MM.1S (cell line): ENCODE data around the gene GABBR1.

Experiments used
- DNase-seq: peaks from one replicate; pipeline ENCODE4 v3.0.0-alpha.2; 2015
- H2AFZ ChIP-seq: fragments of 300-600 bp; sonication (generic); 2 replicates; pipeline ENCODE4 v1.6.0; 2016; ENCODE audit warnings: antibody characterized with exemption, low read length
- H3F3A ChIP-seq: fragments of 300-600 bp; sonication (generic); 2 replicates; pipeline ENCODE4 v1.6.1; 2016; ENCODE audit warnings: mild to moderate bottlenecking, antibody characterized with exemption, low read length, moderate library complexity, mixed read lengths; ENCODE audit not compliant: insufficient read depth
- H3K27ac ChIP-seq: fragments of 300-600 bp; sonication (generic); 2 replicates; pipeline ENCODE4 v1.5.1; 2016; ENCODE audit warnings: mild to moderate bottlenecking, low read length
- H3K27me3 ChIP-seq: fragments of 300-600 bp; sonication (generic); replicated peaks from 2 replicates; pipeline ENCODE4 v1.6.0; 2016; ENCODE audit warnings: low read length; ENCODE audit not compliant: insufficient read depth
- H3K36me3 ChIP-seq: fragments of 300-600 bp; sonication (generic); replicated peaks from 2 replicates; pipeline ENCODE4 v1.6.1; 2016; ENCODE audit warnings: mild to moderate bottlenecking, low read length, mixed read lengths; ENCODE audit not compliant: insufficient read depth
- H3K4me1 ChIP-seq: fragments of 300-600 bp; sonication (generic); 2 replicates; pipeline ENCODE4 v1.6.1; 2016; ENCODE audit warnings: low read length, mixed read lengths
- H3K4me2 ChIP-seq: fragments of 300-600 bp; sonication (generic); 2 replicates; pipeline ENCODE4 v1.6.0; 2016; ENCODE audit warnings: low read depth, low read length
- H3K4me3 ChIP-seq: fragments of 300-600 bp; sonication (generic); 2 replicates; pipeline ENCODE4 v1.5.1; 2016; ENCODE audit warnings: low read length, mixed read lengths
- H3K79me2 ChIP-seq: fragments of 300-600 bp; sonication (generic); 2 replicates; pipeline ENCODE4 v1.6.1; 2016; ENCODE audit warnings: mixed run types, low read length, mixed read lengths
- H3K9ac ChIP-seq: fragments of 300-600 bp; sonication (generic); 2 replicates; pipeline ENCODE4 v1.6.1; 2016; ENCODE audit warnings: low read length, mixed read lengths
- H3K9me2 ChIP-seq: fragments of 300-600 bp; sonication (generic); replicated peaks from 2 replicates; pipeline ENCODE4 v1.6.1; 2016; ENCODE audit warnings: mild to moderate bottlenecking, low read length, mixed read lengths; ENCODE audit not compliant: insufficient read depth
- H3K9me3 ChIP-seq: fragments of 300-600 bp; sonication (generic); replicated peaks from 2 replicates; pipeline ENCODE4 v1.6.1; 2016; ENCODE audit warnings: mild to moderate bottlenecking, low read length, mixed read lengths; ENCODE audit not compliant: insufficient read depth
- H4K20me1 ChIP-seq: fragments of 300-600 bp; sonication (generic); 2 replicates; pipeline ENCODE4 v1.6.1; 2016; ENCODE audit warnings: mild to moderate bottlenecking, low read length, moderate library complexity, mixed read lengths; ENCODE audit not compliant: insufficient read depth
- CTCF ChIP-seq: fragments of 300-600 bp; sonication (generic); IDR thresholded peaks from 2 replicates; pipeline ENCODE4 v1.5.1; 2016; ENCODE audit warnings: antibody characterized with exemption, low read length, mixed read lengths
- EZH2 ChIP-seq: fragments of 300-600 bp; sonication (generic); optimal IDR thresholded peaks from 2 replicates; pipeline ENCODE3; 2017; ENCODE audit warnings: low read depth, mild to moderate bottlenecking, antibody characterized with exemption, low read length, mixed read lengths
- EZH2phosphoT487 ChIP-seq: fragments of 300-600 bp; sonication (generic); IDR thresholded peaks from 2 replicates; pipeline ENCODE4 v1.6.1; 2018; ENCODE audit warnings: antibody characterized with exemption, low read length

GABBR1 gene

DNA sequence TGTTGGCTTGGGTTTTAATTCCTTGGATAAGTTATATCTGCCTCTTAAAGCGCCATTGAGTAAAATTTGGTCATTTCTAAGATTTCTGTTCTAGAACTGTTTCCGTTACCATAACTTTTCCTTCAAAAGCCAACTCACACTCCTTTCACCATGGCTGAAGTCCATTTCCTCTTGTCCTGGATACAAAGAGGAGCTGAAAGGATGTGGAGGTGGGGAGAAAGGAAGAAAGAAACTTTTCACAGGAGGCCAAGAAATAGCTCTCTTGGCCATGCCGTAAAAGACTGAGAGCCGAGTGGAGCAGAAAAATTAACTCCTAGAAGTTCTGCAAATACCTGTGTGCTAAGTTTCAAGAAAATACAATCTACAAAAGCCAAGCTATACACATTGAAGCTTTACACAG, 21.6 kb downstream of the GABBR1 start:
- no peak overlapping the region for H3K27ac ChIP-seq
- H4K20me1 ChIP-seq, result no peaks in the 10 kb centered on the region
- H3K36me3 ChIP-seq, result no peaks in the 10 kb centered on the region
- no peaks in the 10 kb centered on the region for H3K9me3 ChIP-seq
- no peaks in the 10 kb centered on the region for H3K9me2 ChIP-seq
- no peak overlapping the region for H3K4me3 ChIP-seq
- H3K4me2 ChIP-seq, result no peak overlapping the region
- TF ChIP-seq EZH2 (no peak), EZH2phosphoT487 (no peak), CTCF (no peak)
- DNase-seq, result no peak
- H3F3A ChIP-seq, result no peaks in the 10 kb centered on the region
- H3K79me2 ChIP-seq, result no peaks in the 10 kb centered on the region
- H2AFZ ChIP-seq, result no peak overlapping the region
- no peaks in the 10 kb centered on the region for H3K4me1 ChIP-seq
- no peaks in the 10 kb centered on the region for H3K27me3 ChIP-seq
- no peak overlapping the region for H3K9ac ChIP-seq

DNA sequence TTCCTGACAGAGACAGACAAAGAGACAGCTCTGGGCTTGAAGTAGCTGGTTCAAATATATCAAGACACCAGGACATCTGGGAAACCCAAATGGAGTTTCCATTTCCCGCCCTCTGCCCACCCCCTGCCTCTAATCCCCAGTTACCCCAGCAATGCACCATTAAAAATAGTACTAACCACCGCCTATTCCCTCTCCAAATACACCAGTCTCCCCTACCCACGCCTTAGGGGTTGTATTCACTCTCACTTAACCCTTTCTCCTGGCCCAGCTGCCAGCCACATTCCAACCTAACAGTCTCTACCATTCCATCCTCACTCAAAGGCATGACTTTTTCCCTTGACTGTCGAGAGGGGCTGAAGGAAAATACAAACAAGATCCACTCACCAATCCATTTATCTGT, 22.4 kb downstream of the GABBR1 start:
- H3K4me2 ChIP-seq, result no peak overlapping the region
- H3F3A ChIP-seq, result no peaks in the 10 kb centered on the region
- H3K9ac ChIP-seq, result no peak overlapping the region
- H3K27ac ChIP-seq, result no peak overlapping the region
- no peaks in the 10 kb centered on the region for H4K20me1 ChIP-seq
- H3K79me2 ChIP-seq, result no peaks in the 10 kb centered on the region
- H3K36me3 ChIP-seq, result no peaks in the 10 kb centered on the region
- H3K4me1 ChIP-seq, result no peaks in the 10 kb centered on the region
- H2AFZ ChIP-seq, result no peak overlapping the region
- no peaks in the 10 kb centered on the region for H3K9me2 ChIP-seq
- H3K4me3 ChIP-seq, result no peak overlapping the region
- H3K9me3 ChIP-seq, result no peaks in the 10 kb centered on the region
- H3K27me3 ChIP-seq, result no peaks in the 10 kb centered on the region
- DNase-seq, result no peak
- TF ChIP-seq EZH2phosphoT487 (no peak), EZH2 (no peak), CTCF (no peak)

DNA sequence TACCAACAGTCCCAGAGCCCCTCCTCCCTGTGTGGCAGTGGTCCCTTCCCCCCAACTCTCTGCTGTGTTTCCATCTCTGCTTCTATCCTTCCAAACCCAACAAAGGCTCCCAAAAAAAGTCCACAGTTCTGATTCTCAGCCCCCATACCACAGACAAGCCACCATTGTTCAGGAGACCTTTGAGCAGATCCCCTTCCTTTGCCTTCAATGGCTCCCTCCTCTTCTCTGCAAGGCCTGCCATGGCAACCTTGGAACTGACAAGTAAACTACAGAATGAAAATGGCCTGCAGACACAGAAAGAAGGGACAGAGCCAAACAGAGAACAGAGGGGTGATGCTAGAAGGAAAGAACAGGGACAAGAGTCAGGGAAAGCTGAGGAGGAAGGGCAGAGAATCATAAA, 24.9 kb downstream of the GABBR1 start:
- H3K36me3 ChIP-seq, result no peaks in the 10 kb centered on the region
- TF ChIP-seq CTCF, result no peak
- no peak for TF ChIP-seq EZH2
- no peak for TF ChIP-seq EZH2phosphoT487
- H3K27me3 ChIP-seq, result no peaks in the 10 kb centered on the region

DNA sequence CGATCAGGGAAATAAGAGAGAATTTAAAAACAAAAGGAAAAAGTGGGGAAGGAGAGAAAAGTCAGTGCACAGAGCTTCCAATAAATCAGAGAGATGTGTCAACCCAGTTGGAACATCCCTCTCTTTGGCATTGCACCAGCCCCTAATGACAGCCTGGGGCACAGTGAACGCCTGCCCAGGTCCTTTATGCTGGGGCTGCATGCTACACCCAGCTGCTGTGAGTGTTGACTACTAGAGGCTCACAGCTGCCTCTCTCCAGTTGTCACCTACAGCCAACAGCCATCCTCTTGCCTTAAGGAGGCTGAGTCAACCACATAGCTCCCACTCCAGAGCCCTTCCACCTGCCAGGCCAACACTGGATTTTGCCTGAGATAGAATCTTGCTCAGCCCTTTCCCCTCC, 29.1 kb downstream of the GABBR1 start:
- H3K36me3 ChIP-seq, result no peaks in the 10 kb centered on the region
- no peaks in the 10 kb centered on the region for H3K4me1 ChIP-seq
- TF ChIP-seq CTCF, result no peak
- TF ChIP-seq EZH2phosphoT487, result no peak
- no peak for TF ChIP-seq EZH2
- H3K9me2 ChIP-seq, result no peaks in the 10 kb centered on the region
- no peak overlapping the region for H3K4me2 ChIP-seq
- no peak overlapping the region for H3K4me3 ChIP-seq
- no peaks in the 10 kb centered on the region for H3K27me3 ChIP-seq
- H3K9ac ChIP-seq, result no peak overlapping the region
- no peak for DNase-seq
- no peaks in the 10 kb centered on the region for H4K20me1 ChIP-seq
- H3K27ac ChIP-seq, result no peak overlapping the region
- H3K9me3 ChIP-seq, result no peaks in the 10 kb centered on the region
- no peak overlapping the region for H2AFZ ChIP-seq
- no peaks in the 10 kb centered on the region for H3K79me2 ChIP-seq
- no peaks in the 10 kb centered on the region for H3F3A ChIP-seq

More for the DNA sequence above, 24.9 kb downstream of the GABBR1 start:
- Histone ChIP-seq H3K9me2 (no peaks in the 10 kb centered on the region), H3K4me2 (no peak overlapping the region), H3K27ac (no peak overlapping the region), H4K20me1 (no peaks in the 10 kb centered on the region), H3K4me1 (no peaks in the 10 kb centered on the region), H2AFZ (no peak overlapping the region), H3F3A (no peaks in the 10 kb centered on the region), H3K79me2 (no peaks in the 10 kb centered on the region), H3K9ac (no peak overlapping the region), H3K9me3 (no peaks in the 10 kb centered on the region), H3K4me3 (no peak overlapping the region)
- no peak for DNase-seq
